HG03354 (cell line): ENCODE data around the gene ACAN.

Experiments used
- ATAC-seq: cut with Tn5 transposase; IDR thresholded peaks from one replicate; pipeline ENCODE4 v1.9.1; 2021; ENCODE audit warnings: mild to moderate bottlenecking; ENCODE audit not compliant: unreplicated experiment, poor library complexity, severe bottlenecking

Gene ACAN

GRCh38 chr15:88800026-88800425 is 3.2 kb upstream of the ACAN start:
- ATAC-seq = no peak

DNA sequence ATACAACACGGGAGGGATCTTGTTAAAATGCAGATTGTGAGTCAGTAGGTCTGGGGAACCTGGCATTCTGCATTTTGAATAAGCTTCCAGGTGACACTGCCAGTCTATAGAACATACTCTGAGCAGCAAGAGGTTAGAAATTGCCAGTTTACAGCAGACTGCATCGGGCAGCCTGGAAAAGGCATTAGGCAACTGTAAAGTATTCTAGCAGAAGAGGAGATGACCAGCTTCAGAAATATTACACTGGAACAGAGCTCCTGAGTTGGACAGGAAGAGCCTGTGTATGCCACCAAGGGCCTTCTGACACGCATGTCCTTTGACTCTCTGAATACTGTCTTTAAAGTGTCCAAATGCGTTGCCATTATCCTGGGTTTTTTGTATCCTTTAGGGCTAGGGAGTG is 2.5 kb upstream of the ACAN start:
- no peak for ATAC-seq

DNA sequence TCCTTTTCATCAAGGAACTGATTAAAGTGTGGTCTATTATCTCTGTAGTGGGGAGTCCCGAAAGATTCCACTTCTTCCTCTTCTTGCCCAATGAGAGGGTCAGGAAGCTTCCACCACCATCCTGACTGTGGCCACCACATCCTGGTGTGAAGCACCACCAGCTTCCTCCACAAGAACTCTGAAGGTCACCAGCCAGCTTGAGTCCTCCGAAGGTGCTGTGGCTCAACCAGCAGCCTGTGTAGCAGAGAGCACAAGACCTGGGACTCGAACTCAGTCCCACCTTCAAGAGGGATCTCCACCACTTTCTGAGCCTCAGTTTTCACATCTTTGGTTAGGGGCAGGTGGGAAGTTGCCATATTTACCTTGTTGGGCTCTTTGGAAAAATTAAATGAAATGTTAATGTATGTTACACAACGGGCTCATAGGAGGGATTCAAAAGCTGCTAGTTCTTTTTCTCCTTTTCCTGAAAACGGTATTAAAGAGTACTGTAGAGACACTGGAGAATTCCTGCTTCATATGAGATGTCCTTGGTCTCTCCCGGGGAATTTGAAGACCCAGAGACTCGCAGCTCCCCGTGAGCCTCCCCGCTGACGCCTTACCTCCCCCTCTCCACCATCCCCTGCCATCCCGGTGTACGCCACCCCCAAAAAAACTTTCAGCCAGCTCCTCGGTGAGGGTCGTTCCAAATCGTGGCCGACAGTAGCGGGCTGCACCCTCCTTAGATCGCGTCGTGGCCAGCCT is 816 bp upstream of the ACAN start:
- no peak for ATAC-seq

DNA sequence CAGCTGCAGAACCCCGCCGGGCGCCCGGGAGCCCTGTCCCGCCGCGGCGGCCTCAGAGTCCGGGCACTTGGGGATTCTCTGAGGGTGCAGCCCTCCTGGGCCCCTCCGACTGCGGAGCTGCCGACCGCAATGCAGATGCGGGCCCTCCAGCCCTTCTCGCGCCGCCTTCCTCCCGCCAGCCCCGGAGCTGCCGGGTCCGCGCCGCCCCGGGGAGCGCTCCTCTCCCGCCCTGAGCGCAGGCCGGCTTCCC is 320 bp upstream of the ACAN start:
- ATAC-seq = no peak

GRCh38 chr15:88803920-88804247 is 648 bp downstream of the ACAN start:
- ATAC-seq = no peak

DNA sequence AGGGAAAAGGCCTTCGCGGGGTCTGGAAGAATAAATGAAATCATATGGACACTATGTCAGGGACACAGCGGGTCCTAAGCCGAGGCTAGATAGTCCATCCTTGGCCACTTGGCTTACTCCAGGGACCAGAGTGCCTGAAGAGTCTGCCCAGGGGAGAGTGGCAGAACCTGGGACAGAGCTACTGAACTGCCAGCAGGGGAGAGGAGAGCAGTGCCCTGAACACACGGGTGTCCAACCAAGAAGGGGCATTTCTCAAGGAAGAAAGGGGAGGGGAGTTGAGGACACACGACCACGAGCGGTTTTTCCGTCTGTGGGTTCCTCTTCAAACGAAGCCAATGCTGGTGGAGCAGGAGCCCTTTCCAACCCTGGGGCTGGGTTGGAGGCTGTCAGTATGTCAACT is 1.0 kb downstream of the ACAN start:
- ATAC-seq = no peak

DNA sequence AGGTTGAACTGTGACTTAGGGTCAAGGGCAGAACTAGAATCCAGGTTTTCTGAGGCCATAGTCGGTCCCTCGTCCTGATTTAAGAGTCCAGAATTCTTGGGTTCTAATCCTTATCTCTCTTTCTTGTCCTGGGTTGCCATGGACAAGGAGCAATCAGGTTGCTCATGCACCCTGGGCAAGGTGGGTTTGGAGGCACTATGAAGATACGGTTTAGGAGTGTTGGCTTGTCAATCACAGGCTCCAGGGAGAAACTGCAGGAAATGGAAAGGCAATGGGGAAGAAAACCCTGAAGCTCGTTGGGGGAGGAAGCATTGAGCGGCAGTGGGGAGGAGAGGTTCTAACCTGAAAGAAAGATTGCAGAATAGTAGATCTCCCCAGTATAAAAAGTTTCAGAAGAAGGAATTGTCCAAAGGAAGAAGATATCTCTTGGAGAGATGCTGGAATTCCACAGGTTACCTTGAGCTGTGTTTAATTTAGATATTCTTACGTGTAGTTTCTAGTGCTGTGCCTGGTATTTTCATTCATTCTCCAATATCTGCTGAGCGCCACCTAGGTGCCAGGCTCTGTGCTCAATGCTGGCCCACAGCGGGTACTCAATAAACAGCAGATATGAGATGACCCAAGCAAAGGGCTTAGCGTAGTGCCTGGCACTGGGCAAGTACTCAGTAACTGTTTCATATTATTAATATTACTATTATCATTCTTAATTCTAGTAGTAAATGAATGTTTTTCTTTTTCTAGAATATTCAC is 2.0 kb downstream of the ACAN start:
- no peak for ATAC-seq

DNA sequence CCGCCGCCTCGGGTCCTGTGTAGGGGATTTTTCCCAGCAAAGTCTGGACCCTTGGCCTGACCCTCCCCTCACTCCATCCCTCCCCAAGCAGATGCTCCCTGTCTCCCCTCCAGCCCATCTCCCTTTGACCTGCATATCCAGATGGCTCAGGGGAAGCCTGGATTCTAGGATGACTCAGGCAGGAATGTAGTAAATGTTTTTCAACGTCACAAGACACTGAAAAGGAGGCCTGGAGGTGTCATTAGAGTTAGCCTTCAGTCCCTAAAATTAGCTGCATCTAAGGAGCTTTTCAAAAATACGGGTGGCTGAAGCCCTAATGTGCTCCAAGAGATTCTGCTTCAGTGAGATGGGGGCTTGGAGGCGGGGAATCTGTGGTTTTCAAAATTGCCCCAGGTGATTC is 7.2 kb downstream of the ACAN start:
- ATAC-seq = no peak

DNA sequence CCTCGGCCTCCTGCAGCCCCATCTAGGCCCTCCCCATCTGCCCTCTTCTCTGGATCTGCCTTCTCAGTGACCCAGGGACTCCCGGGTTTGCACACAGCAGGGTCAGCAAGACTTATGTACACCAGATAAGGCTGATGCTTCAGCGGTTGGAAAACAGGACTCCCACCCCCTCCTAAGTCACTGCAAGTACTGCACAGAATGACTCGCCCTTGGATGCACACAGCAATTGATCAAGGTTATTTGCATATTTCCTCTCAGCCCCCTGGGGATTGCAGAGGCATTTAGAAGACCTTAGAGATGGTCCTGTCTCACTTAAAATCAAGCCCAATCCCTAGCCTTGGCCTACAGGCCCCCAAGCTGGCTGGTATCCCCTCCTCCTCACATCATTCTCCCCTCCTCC is 8.9 kb downstream of the ACAN start:
- ATAC-seq = no peak

- no peak for ATAC-seq
Observed at GRCh38 chr15:88813960-88814359, 10.7 kb downstream of the ACAN start.

- no peak for ATAC-seq
Observed at GRCh38 chr15:88814393-88814792, 11.2 kb downstream of the ACAN start.

GRCh38 chr15:88818920-88819319 is 15.7 kb downstream of the ACAN start:
- no peak for ATAC-seq

DNA sequence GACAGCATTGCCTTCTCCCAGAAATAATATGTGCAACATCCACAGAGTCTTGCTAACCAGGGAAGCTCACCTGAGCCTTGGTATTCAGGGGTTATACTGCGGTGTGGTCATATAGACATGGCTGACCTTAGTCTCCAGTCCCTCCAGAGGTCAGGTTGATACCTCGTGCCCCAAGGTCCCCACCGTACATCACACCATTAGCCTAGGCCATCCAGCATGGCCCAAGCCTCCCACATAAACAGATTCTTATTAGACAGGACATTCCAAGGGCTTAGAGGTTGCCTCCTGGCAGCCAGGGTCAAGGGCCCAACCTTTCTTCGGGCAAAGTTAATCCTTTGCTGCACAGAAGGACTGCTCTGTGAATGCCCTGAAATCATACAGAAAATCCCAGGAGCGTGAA is 18.8 kb downstream of the ACAN start:
- ATAC-seq = no peak

- no peak for ATAC-seq
Observed at GRCh38 chr15:88828791-88829190, 25.6 kb downstream of the ACAN start.

DNA sequence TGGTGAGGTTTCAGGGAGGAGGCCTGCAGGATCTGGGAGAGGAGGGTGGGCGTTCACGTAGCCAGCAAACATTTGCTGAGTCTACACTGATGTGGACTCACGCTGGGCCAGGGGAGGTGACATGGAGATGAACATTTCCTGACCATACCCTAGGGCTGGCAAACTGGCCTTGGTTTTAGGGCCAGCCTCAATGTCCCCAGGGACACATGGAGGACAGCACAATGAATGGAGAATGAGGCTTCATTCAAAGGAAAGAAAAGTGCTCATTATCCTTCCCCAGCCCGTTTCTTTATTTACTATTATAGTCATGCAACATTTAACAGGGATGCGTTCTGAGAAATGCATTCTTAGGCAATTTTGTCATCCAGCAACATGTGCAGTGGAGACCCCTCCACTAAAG is 26.8 kb downstream of the ACAN start:
- ATAC-seq = no peak

DNA sequence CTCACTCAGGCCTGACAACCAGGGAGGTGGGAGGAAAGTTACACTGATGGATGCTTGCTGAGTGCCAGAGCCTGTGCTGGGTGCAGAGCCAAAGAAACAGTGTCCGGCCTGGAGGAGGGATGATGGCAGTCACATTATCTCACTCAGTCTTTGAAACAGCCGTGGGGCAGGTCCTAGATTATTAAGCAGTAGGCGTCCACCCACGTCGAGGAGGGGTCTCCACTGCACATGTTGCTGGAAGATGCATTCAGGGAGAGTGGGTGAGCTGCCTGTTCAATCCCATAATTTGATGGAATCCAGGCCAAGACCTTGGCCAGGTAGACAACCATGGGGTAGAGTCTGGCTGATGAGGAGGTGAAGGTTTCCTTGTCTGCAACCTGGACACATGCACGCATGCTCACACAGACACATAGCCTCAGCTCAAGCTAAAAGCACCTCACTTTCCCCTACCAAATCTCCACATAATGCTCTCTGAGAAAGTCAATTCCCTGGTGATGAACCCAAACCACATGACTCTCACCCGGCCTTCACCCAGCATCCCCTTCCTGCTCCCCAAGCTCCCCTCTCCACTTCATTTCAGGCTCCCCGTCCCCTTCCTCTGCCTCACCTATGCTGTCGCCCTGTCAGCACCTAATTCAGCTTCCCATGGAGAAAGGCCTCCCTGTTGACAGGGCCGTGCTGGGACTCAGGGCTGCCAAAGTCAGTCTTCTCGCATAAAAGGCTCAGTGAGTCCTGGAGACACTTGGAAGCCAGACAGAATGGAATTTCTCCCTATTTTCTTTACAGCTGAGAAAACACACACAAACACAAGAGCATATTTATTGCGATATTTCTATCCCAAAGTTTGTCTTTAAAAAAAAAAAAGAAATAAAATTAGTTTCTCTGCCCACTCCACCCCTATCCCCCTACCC is 29.8 kb downstream of the ACAN start:
- ATAC-seq = no peak

GRCh38 chr15:88833731-88834100 is 30.5 kb downstream of the ACAN start:
- no peak for ATAC-seq

- ATAC-seq = no peak
Observed at GRCh38 chr15:88834211-88834812, 31.1 kb downstream of the ACAN start.

GRCh38 chr15:88835119-88835518 is 31.9 kb downstream of the ACAN start:
- ATAC-seq = no peak

DNA sequence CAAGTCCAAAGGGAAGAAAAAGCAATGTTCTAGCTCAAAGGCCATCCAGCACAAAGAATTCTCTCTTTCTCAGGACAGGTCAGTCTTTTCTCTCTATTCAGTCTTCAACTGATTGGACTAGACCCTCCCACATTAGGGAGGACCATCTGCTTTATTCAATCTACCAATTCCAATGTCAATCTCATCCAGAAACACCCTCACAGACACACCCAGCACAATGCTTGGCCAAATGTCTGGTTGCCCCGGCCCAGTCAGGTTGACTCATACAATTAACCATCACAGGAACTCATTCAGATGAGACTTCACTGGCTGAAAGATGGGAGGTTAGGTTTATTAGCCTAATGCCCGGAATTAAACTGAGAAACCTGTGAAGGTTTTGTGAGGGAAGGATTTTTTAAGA is 32.4 kb downstream of the ACAN start:
- ATAC-seq = no peak

DNA sequence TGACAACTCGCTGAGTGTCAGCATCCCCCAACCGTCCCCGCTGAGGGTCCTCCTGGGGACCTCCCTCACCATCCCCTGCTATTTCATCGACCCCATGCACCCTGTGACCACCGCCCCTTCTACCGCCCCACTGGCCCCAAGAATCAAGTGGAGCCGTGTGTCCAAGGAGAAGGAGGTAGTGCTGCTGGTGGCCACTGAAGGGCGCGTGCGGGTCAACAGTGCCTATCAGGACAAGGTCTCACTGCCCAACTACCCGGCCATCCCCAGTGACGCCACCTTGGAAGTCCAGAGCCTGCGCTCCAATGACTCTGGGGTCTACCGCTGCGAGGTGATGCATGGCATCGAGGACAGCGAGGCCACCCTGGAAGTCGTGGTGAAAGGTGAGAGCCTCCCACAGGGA is 35.4 kb downstream of the ACAN start:
- ATAC-seq = no peak
